T-cell (primary cell): ENCODE data around the gene DHX58. TPM values are rescaled to one million over a fixed set of nuclear protein-coding genes. Genes with fewer than 3 reads are reported as not detected.

ENCODE experiments used
- ATAC-seq, 4 experiments: fragments of 200-7000 bp in 3 of 4; fragments of 150-1000 bp in 1 of 4; cut with Tn5 transposase; replicated peaks in 1 of 4; 1 replicate in 3 of 4; 2 replicates in 1 of 4; pipeline ENCODE4 v1.10.0; 2021; ENCODE audit warnings: moderate library complexity in 3 of 4, mild to moderate bottlenecking in 2 of 4, moderate number of reproducible peaks in 1 of 4
- CTCF ChIA-PET, 2 donors: fragments of 300-600 bp; sonication (Branson Sonifier 250); formaldehyde crosslinking; loops; one replicate each; lab custom pipeline; 2022; ENCODE audit warnings: antibody characterized with exemption in 2 of 2; lab: Charles Lee
- POLR2A ChIA-PET, 2 donors: fragments of 300-600 bp; sonication (Branson Sonifier 250); formaldehyde crosslinking; loops; one replicate each; lab custom pipeline; 2022; ENCODE audit warnings: antibody characterized with exemption in 2 of 2; lab: Charles Lee
- DNase-seq, 35 experiments: peaks; one replicate each; pipeline versions ENCODE4 v3.0.0 to v3.0.0-alpha.2; 2013 to 2023
- H3K27ac ChIP-seq: one replicate; pipeline ENCODE4 v1.5.1; 2013; ENCODE audit warnings: low read length
- H3K27me3 ChIP-seq, 2 experiments: replicated peaks in 1 of 2; 1 replicate in 1 of 2; 2 replicates in 1 of 2; pipeline versions ENCODE4 v1.6.1 to v1.7.0; 2013; ENCODE audit warnings: low read length in 1 of 2, mixed read lengths in 1 of 2; ENCODE audit not compliant: control insufficient read depth in 2 of 2, insufficient read depth in 2 of 2; ENCODE audit errors: extremely low read depth in 1 of 2
- H3K36me3 ChIP-seq, 2 donors: 1 replicate in 1 of 2; 2 replicates in 1 of 2; pipeline versions ENCODE4 v1.6.1 to v1.7.0; 2013; ENCODE audit warnings: low read length in 1 of 2; ENCODE audit not compliant: control insufficient read depth in 2 of 2, insufficient read depth in 1 of 2; ENCODE audit errors: extremely low read depth in 1 of 2
- H3K4me1 ChIP-seq, 2 experiments: 1 replicate in 1 of 2; 2 replicates in 1 of 2; pipeline versions ENCODE4 v1.6.1 to v1.7.0; 2013; ENCODE audit warnings: low read length in 2 of 2, mixed read lengths in 1 of 2; ENCODE audit not compliant: insufficient read depth in 2 of 2, control insufficient read depth in 1 of 2; ENCODE audit errors: extremely low read depth in 1 of 2
- H3K4me3 ChIP-seq, 2 donors: 1 replicate in 1 of 2; 2 replicates in 1 of 2; pipeline versions ENCODE4 v1.5.1 to v1.7.0; 2013; ENCODE audit warnings: mild to moderate bottlenecking in 2 of 2, low read length in 1 of 2, moderate library complexity in 1 of 2; ENCODE audit not compliant: control insufficient read depth in 1 of 2; ENCODE audit errors: extremely low read depth in 1 of 2
- H3K9me3 ChIP-seq: 2 replicates; pipeline ENCODE4 v1.7.0; 2013
- H3K27ac Mint-ChIP-seq, 2 donors: one replicate each; pipeline ENCODE4 v1.8.0; 2020 to 2021; ENCODE audit warnings: mild to moderate bottlenecking in 2 of 2, mixed read lengths in 2 of 2
- H3K27me3 Mint-ChIP-seq, 2 donors: one replicate each; pipeline ENCODE4 v1.8.0; 2021 to 2022; ENCODE audit warnings: mixed read lengths in 2 of 2
- H3K36me3 Mint-ChIP-seq: one replicate; pipeline ENCODE4 v1.8.0; 2021; ENCODE audit warnings: mixed read lengths
- H3K4me1 Mint-ChIP-seq, 3 donors: one replicate each; pipeline ENCODE4 v1.8.0; 2020 to 2022; ENCODE audit warnings: mixed read lengths in 3 of 3, mild to moderate bottlenecking in 1 of 3
- H3K4me3 Mint-ChIP-seq, 3 donors: one replicate each; pipeline ENCODE4 v1.8.0; 2020 to 2022; ENCODE audit warnings: mild to moderate bottlenecking in 3 of 3, mixed read lengths in 3 of 3, moderate library complexity in 3 of 3
- H3K9me3 Mint-ChIP-seq, 3 donors: one replicate each; pipeline ENCODE4 v1.8.0; 2020 to 2022; ENCODE audit warnings: mixed read lengths in 3 of 3
- WGBS: methylation state at CpG from one replicate; pipeline ENCODE4 v1.1.5; 2013; ENCODE audit warnings: missing lambda C conversion rate; ENCODE audit not compliant: insufficient coverage; 5-methylcytosine and 5-hydroxymethylcytosine counted together
- total RNA-seq, 35 experiments: library from RNA in 6 of 35; stranded (reverse) in 6 of 35; fragments of 120-200 nt in 1 of 35; gene quantifications; one replicate each; pipeline versions ENCODE4 v1.2.1 to v1.2.4 and lab custom pipeline; 2013 to 2026

The DHX58 gene
- total RNA-seq, 5 donors from 2014 or later (not counting 1 experiment from before 2014, with no cell fraction given) = 38.2 to 63.0 (median 41.7) TPM

DNA sequence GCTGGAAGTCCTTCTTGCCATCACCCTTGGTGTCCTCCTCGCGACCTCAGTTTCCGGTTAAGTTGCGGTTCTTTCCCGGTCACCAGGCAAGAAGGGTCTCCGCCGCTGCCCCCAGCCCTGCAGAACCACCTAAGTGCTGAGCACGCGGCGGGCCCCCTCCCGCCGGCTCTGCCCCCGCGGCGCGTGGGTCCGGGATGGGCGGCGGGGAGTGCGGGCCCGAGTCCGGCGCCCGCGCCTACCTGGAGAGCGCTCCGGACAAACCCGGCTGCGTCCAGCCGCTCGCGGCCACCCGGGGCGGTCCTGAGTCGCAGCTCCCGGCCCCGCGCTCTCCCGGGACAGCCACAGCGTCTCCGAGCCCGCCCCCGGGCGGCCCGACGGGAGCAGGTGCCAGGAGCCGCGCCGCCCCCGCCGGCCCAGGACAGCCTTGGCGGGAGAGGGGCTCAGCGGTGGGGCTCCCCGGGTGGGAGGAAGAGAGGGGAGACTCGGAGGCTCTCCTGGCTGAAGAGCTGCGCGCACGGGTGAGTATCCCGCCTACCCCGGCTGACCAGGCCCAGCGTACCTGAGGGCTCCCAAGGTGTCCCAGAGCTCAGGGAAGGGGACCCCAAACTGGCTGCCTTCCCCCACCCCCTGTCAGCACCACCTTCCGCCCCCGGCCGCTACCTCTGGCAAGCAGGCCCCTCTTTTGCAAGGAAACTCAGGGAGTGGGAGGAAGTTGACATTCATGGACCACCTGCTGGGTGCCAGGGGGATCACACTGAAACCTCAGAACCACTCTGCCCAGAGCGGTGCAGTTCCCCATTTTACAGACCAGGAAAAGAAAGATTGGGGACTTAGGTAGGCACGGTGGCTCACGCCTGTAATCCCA, 40.0 kb downstream of the DHX58 start:
- WGBS = 8% methylated on average over 59 of the region's 67 CpGs
- H3K27ac Mint-ChIP-seq = no peak overlapping the region
- peaks cover 3 to 35% of the 10 kb centered on the region in 2 donors for H3K27me3 Mint-ChIP-seq
- peaks cover 2 to 16% of the 10 kb centered on the region in 2 experiments for H3K4me1 ChIP-seq
- H3K36me3 Mint-ChIP-seq = no peaks in the 10 kb centered on the region
- ChIA-PET POLR2A (no interaction called here), CTCF (interaction anchor here in 1 of 2 donors (1.2 kb wide), 1 partner anchor 19 kb away, joined by 4 read pairs; no protein-coding TSS in a partner anchor)
- H3K27me3 ChIP-seq = peaks cover 0 to 53% of the 10 kb centered on the region in 2 experiments
- H3K9me3 ChIP-seq = no peaks in the 10 kb centered on the region
- DNase-seq (no peak), ATAC-seq (peak in 3 of 4 experiments; percentile 30 to 43 (median 33))
- H3K36me3 ChIP-seq = no peaks in the 10 kb centered on the region
- H3K4me3 Mint-ChIP-seq = peak overlapping the region in 2 of 3 donors; percentile 46 to 61
- H3K9me3 Mint-ChIP-seq = no peaks in the 10 kb centered on the region
- H3K27ac ChIP-seq = no peak overlapping the region
- H3K4me1 Mint-ChIP-seq = peaks cover 6 to 7% (median 7%) of the 10 kb centered on the region in 3 donors
- peak overlapping the region; percentile 23 to 62 for H3K4me3 ChIP-seq

DNA sequence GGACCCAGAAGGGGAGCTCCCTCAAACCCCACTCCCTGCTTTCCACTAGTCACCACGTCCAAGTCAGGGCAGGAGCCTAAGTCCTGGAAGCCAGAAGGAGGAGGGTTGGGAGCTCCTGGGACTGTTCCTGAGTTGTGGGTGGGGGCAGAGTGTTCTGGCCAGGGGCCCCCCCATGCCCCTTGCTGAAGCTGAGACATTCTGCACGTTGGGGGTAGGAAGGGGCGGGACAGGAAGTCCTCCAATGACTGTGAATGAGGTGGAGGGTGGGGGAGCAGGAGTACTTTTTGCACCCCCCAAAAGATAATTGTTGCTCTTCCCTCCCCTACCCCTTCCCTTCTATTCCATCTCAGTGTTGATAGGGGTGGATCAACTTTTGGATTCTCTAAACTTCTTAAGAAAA, 40.7 kb downstream of the DHX58 start:
- H3K27ac Mint-ChIP-seq = no peak overlapping the region
- H3K36me3 Mint-ChIP-seq = no peaks in the 10 kb centered on the region

GRCh38 chr17:42068979-42069378, 43.5 kb downstream of the DHX58 start:
- peaks cover 0 to 48% of the 10 kb centered on the region in 2 experiments for H3K27me3 ChIP-seq
- no peaks in the 10 kb centered on the region for H3K9me3 ChIP-seq
- H3K36me3 ChIP-seq = no peaks in the 10 kb centered on the region
- ATAC-seq (no peak), DNase-seq (no peak)
- Mint-ChIP-seq H3K4me3 (no peak overlapping the region), H3K36me3 (no peaks in the 10 kb centered on the region), H3K27ac (no peak overlapping the region), H3K9me3 (no peaks in the 10 kb centered on the region), H3K4me1 (peaks cover 16 to 25% (median 22%) of the 10 kb centered on the region in 3 donors), H3K27me3 (peaks cover 0 to 31% of the 10 kb centered on the region in 2 donors)
- ChIA-PET POLR2A (no interaction called here), CTCF (no interaction called here)
- 63% methylated on average over 3 of the region's 3 CpGs for WGBS
- no peak overlapping the region for H3K4me3 ChIP-seq
- H3K4me1 ChIP-seq = peaks cover 8 to 38% of the 10 kb centered on the region in 2 experiments
- H3K27ac ChIP-seq = no peak overlapping the region

More for the DNA sequence above, 40.7 kb downstream of the DHX58 start:
- Histone ChIP-seq H3K27ac (no peak overlapping the region), H3K36me3 (no peaks in the 10 kb centered on the region), H3K9me3 (no peaks in the 10 kb centered on the region), H3K4me1 (peaks cover 2 to 21% of the 10 kb centered on the region in 2 experiments), H3K4me3 (peak overlapping the region; percentile 23 to 62), H3K27me3 (peaks cover 0 to 57% of the 10 kb centered on the region in 2 experiments)
- peak in 3 of 4 experiments; percentile 37 to 54 (median 48) for ATAC-seq
- ChIA-PET CTCF (interaction anchor here in 1 of 2 donors (1.2 kb wide), 1 partner anchor 20 kb away, joined by 4 read pairs; no protein-coding TSS in a partner anchor), POLR2A (no interaction called here)
- peak overlapping the region in 2 of 3 donors; percentile 46 to 61 for H3K4me3 Mint-ChIP-seq
- no CpG with 5 or more reads among the region's 3 CpGs for WGBS
- peaks cover 6 to 9% (median 7%) of the 10 kb centered on the region in 3 donors for H3K4me1 Mint-ChIP-seq
- peaks cover 3 to 35% of the 10 kb centered on the region in 2 donors for H3K27me3 Mint-ChIP-seq
- DNase-seq = peak in 2 of 35 experiments; percentile 18 to 19
- no peaks in the 10 kb centered on the region for H3K9me3 Mint-ChIP-seq

- Histone ChIP-seq H3K9me3 (no peaks in the 10 kb centered on the region), H3K27me3 (peaks cover 0 to 45% of the 10 kb centered on the region in 2 experiments), H3K4me3 (no peak overlapping the region), H3K36me3 (no peaks in the 10 kb centered on the region), H3K4me1 (peaks cover 15 to 45% of the 10 kb centered on the region in 2 experiments), H3K27ac (no peak overlapping the region)
- Mint-ChIP-seq H3K27ac (no peak overlapping the region), H3K36me3 (no peaks in the 10 kb centered on the region), H3K9me3 (no peaks in the 10 kb centered on the region), H3K4me3 (no peak overlapping the region), H3K27me3 (peaks cover 0 to 18% of the 10 kb centered on the region in 2 donors), H3K4me1 (peaks cover 23 to 29% (median 29%) of the 10 kb centered on the region in 3 donors)
- 48% methylated on average over 8 of the region's 12 CpGs for WGBS
- ATAC-seq (peak; percentile 25 to 48 (median 45)), DNase-seq (peak; percentile 15 to 79 (median 61))
- ChIA-PET CTCF (interaction anchor here (0.6 to 1.8 kb wide), 7 partner anchors 24 to 76 kb away, joined by 3 to 8 read pairs (median 3); no protein-coding TSS in a partner anchor), POLR2A (no interaction called here)
Measured at GRCh38 chr17:42067371-42068091, 45.0 kb downstream of the DHX58 start.

GRCh38 chr17:42065201-42065600, 47.3 kb downstream of the DHX58 start:
- H3K27me3 ChIP-seq = peaks cover 0 to 31% of the 10 kb centered on the region in 2 experiments
- 0% methylated on average over 1 of the region's 2 CpGs for WGBS
- no peaks in the 10 kb centered on the region for H3K36me3 ChIP-seq
- H3K4me1 ChIP-seq = peaks cover 13 to 35% of the 10 kb centered on the region in 2 experiments
- ChIA-PET POLR2A (interaction anchor here in 1 of 2 donors (1.1 kb wide), 1 partner anchor 23 kb away, joined by 5 read pairs; no protein-coding TSS in a partner anchor), CTCF (interaction anchor here (0.6 to 1.5 kb wide), 9 partner anchors 9 to 125 kb away, joined by 3 to 5 read pairs (median 3); no protein-coding TSS in a partner anchor)
- peaks cover 19 to 31% (median 24%) of the 10 kb centered on the region in 3 donors for H3K4me1 Mint-ChIP-seq
- no peaks in the 10 kb centered on the region for H3K36me3 Mint-ChIP-seq
- ATAC-seq = peak in 2 of 4 experiments; percentile 32 to 73
- no peaks in the 10 kb centered on the region for H3K9me3 ChIP-seq
- no peaks in the 10 kb centered on the region for H3K9me3 Mint-ChIP-seq
- H3K4me3 ChIP-seq = no peak overlapping the region
- peak overlapping the region in 1 of 2 donors; percentile 73 for H3K27ac Mint-ChIP-seq
- peak in 6 of 35 experiments; percentile 4 to 54 (median 20) for DNase-seq
- H3K4me3 Mint-ChIP-seq = peak overlapping the region in 1 of 3 donors; percentile 55
- peaks cover 0 to 9% of the 10 kb centered on the region in 2 donors for H3K27me3 Mint-ChIP-seq
- H3K27ac ChIP-seq = no peak overlapping the region
